ENCODE measurements around the gene GJB1.
"Not testable (repeated sequence)": the region's sequence is repeated elsewhere in the genome, so short reads cannot be mapped to it uniquely, and the experiment has no call there.

Gene GJB1

GRCh38 chrX:71256856-71257255 is 33.8 kb downstream of the GJB1 start:
- DNase-seq = no peak

GRCh38 chrX:71268624-71269023 is 45.6 kb downstream of the GJB1 start:
- not testable (repeated sequence) for DNase-seq

DNA sequence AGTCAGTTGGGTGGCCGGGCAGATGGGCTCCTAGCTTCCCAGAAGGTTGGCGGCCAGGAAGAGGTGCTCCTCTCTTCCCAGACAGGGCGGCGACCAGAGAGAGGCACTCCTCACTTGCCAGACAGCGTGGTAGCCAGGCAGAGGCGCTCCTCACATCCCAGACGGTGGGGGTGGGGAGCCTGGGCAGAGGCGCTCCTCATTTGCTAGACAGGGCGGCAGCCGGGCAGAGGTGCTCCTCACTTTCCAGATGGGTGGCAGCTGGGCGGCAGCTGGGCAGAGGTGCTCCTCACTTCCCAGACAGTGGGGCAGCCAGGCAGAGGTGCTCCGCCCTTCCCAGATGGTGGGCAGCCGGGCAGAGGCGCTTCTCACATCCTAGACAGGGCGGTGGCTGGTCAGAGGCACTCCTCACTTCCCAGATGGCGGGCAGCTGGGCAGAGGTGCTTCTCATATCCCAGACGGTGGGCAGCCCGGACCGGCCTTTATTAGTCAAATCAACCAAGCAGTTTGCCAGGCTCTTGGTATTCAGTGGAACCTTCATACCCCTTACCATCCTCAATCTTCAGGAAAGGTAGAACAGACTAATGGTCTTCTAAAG is 46.9 kb downstream of the GJB1 start:
- DNase-seq = no peak

DNA sequence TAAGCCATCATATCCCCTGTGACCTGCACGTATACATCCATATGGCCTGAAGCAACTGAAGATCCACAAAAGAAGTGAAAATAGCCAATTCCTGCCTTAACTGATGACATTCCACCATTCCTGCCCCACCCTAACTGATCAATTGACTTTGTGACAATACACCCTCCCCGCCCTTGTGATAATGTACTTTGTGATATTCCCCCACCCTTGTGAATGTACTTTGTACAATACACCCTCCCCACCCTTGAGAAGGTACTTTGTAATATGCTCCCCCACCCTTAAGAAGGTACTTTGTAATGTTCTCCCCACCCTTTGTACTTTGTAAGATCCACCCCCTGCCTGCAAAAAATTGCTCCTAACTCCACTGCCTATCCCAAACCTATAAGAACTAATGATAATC is 49.3 kb downstream of the GJB1 start:
- DNase-seq = not testable (repeated sequence)
